ENCODE data around the gene PHACTR4.

DNA sequence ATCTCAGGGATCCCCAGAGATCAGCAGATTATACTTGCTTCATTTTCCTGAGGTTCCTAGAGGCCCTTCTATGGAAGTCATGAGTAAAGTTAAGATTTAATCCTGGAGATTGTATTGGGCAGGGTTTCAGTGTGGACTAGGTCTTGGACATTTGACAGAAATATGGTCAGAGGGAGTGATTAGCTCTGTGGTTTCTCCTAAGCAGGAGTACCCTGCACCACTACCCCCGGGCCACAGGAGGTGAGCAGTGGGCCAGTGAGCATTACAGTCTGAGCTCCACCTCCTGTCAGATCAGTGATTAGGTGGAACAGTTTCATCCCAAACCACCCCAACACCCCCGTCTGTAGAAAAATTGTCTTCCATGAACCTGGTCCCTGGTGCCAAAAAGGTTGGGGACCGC, 43.2 kb downstream of the PHACTR4 start:
- no peak for TF ChIP-seq REST (IDR thresholded peaks at IDR 0.05; ENCODE audit: borderline replicate concordance in 1 of 2, low read depth in 1 of 2, low read length in 2 of 2)
- TF ChIP-seq ZNF138 (CRISPR knock-in tag; IDR thresholded peaks at IDR 0.05; ENCODE audit: low read depth): no peak
- no peak for TF ChIP-seq MXI1 (IDR thresholded peaks at IDR 0.05; ENCODE audit: borderline replicate concordance, low read depth, low read length)
- TF ChIP-seq, protein P1, sequence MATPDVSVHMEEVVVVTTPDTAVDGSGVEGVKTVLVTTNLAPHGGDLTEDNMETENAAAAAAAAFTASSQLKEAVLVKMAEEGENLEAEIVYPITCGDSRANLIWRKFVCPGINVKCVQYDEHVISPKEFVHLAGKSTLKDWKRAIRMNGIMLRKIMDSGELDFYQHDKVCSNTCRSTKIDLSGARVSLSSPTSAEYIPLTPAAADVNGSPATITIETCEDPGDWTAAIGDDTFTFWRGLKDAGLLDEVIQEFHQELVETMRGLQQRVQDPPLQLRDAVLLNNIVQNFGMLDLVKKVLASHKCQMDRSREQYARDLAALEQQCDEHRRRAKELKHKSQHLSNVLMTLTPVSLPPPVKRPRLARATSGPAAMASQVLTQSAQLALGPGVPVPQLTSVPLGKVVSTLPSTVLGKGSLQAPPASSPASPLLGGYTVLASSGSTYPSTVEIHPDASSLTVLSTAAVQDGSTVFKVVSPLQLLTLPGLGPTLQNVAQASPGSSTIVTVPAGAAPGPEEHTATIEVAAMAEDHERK (CRISPR knock-in tag; IDR thresholded peaks at IDR 0.05; ENCODE audit: low read depth): no peak
- TF ChIP-seq ELF3 (CRISPR knock-in tag; IDR thresholded peaks at IDR 0.05): no peak
- no peak for TF ChIP-seq USF2 (IDR thresholded peaks at IDR 0.05; ENCODE audit: low read depth, low read length)
- no peak for TF ChIP-seq USF2 (CRISPR knock-in tag; IDR thresholded peaks at IDR 0.05; ENCODE audit: borderline replicate concordance)
- TF ChIP-seq ZNF343 (CRISPR knock-in tag; IDR thresholded peaks at IDR 0.05): no peak
- TF ChIP-seq CCDC6 (CRISPR knock-in tag; IDR thresholded peaks at IDR 0.05): no peak
